ENCODE data around the gene RUNX1.

DNA sequence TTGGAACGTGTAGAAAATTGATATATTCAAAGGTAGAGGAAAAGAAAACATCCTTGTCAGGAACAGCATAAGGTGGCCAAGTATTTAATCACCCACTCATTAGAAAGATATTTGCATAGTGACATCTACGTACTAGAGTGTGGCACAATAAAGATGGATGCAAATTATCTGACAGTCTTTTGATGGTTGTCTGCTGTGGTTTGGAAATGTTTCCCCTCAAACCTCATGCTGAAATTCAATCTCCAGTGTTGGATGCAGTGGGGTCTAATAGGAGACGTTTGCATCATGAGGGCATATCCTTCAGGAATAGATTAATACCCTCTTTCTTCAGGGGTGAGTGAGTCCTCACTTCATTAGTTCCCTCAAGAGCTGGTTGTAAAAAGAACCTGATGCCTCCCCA is 34.1 kb upstream of the RUNX1 start:
- no peak for TF ChIP-seq POLR2A (IDR thresholded peaks at IDR 0.05)
- TF ChIP-seq, protein P1, sequence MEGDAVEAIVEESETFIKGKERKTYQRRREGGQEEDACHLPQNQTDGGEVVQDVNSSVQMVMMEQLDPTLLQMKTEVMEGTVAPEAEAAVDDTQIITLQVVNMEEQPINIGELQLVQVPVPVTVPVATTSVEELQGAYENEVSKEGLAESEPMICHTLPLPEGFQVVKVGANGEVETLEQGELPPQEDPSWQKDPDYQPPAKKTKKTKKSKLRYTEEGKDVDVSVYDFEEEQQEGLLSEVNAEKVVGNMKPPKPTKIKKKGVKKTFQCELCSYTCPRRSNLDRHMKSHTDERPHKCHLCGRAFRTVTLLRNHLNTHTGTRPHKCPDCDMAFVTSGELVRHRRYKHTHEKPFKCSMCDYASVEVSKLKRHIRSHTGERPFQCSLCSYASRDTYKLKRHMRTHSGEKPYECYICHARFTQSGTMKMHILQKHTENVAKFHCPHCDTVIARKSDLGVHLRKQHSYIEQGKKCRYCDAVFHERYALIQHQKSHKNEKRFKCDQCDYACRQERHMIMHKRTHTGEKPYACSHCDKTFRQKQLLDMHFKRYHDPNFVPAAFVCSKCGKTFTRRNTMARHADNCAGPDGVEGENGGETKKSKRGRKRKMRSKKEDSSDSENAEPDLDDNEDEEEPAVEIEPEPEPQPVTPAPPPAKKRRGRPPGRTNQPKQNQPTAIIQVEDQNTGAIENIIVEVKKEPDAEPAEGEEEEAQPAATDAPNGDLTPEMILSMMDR (IDR thresholded peaks at IDR 0.05), result no peak
